Stimulated activated naive B cell treated with anti-CD40 and anti-IgM and Interleukin-4, amounts not matched to agents 10 μg/mL and 1 μg/mL and 100 μg/mL, for 72 hours (primary cell): ENCODE data around the gene NDUFAF8.
A peak's percentile ranks its signal among the peaks of the same experiment; 100 is the strongest.

ENCODE experiments used
- ATAC-seq, 2 donors: fragments of 150-1000 bp; cut with Tn5 transposase; replicated peaks; 2 replicates each; pipeline ENCODE4 v1.10.0; 2021; ENCODE audit warnings: moderate library complexity in 1 of 2
- DNase-seq: peaks from one replicate; pipeline ENCODE4 v3.0.0; 2021
- H3K27ac Mint-ChIP-seq: one replicate; pipeline ENCODE4 v1.8.0; 2022; ENCODE audit warnings: mild to moderate bottlenecking, mixed read lengths
- H3K27me3 Mint-ChIP-seq, 2 donors: one replicate each; pipeline ENCODE4 v1.8.0; 2022; ENCODE audit warnings: mixed read lengths in 2 of 2
- H3K36me3 Mint-ChIP-seq, 2 donors: one replicate each; pipeline ENCODE4 v1.8.0; 2022; ENCODE audit warnings: mixed read lengths in 2 of 2, mild to moderate bottlenecking in 1 of 2
- H3K4me1 Mint-ChIP-seq, 2 donors: one replicate each; pipeline ENCODE4 v1.8.0; 2022; ENCODE audit warnings: mixed read lengths in 2 of 2, mild to moderate bottlenecking in 1 of 2
- H3K4me3 Mint-ChIP-seq, 2 donors: one replicate each; pipeline ENCODE4 v1.8.0; 2022; ENCODE audit warnings: mild to moderate bottlenecking in 2 of 2, mixed read lengths in 2 of 2, moderate library complexity in 1 of 2
- H3K9me3 Mint-ChIP-seq, 2 donors: one replicate each; pipeline ENCODE4 v1.8.0; 2022; ENCODE audit warnings: mixed read lengths in 2 of 2, mild to moderate bottlenecking in 1 of 2

NDUFAF8 gene

GRCh38 chr17:81252326-81252986 is 13.3 kb downstream of the NDUFAF8 start:
- Mint-ChIP-seq H3K27me3 (no peaks in the 10 kb centered on the region), H3K27ac (no peak overlapping the region), H3K36me3 (peaks cover 35 to 38% of the 10 kb centered on the region in 2 donors), H3K9me3 (no peaks in the 10 kb centered on the region), H3K4me1 (peaks cover 14 to 19% of the 10 kb centered on the region in 2 donors), H3K4me3 (peak overlapping the region in 1 of 2 donors; percentile 25)
- ATAC-seq (no peak), DNase-seq (no peak)

- no peak for DNase-seq
- no peaks in the 10 kb centered on the region for H3K9me3 Mint-ChIP-seq
- no peak for ATAC-seq
- H3K36me3 Mint-ChIP-seq: peaks cover 35 to 39% of the 10 kb centered on the region in 2 donors
- no peak overlapping the region for H3K4me3 Mint-ChIP-seq
- peaks cover 14 to 19% of the 10 kb centered on the region in 2 donors for H3K4me1 Mint-ChIP-seq
- H3K27ac Mint-ChIP-seq: peak overlapping the region; percentile 65
- H3K27me3 Mint-ChIP-seq: no peaks in the 10 kb centered on the region
These were observed 13.8 kb downstream of the NDUFAF8 start for GRCh38 chr17:81252987-81253329.

GRCh38 chr17:81253358-81254131 is 14.4 kb downstream of the NDUFAF8 start:
- peaks cover 31 to 33% of the 10 kb centered on the region in 2 donors for H3K36me3 Mint-ChIP-seq
- no peaks in the 10 kb centered on the region for H3K9me3 Mint-ChIP-seq
- DNase-seq (no peak), ATAC-seq (peak; percentile 73 to 76)
- H3K4me3 Mint-ChIP-seq: no peak overlapping the region
- H3K4me1 Mint-ChIP-seq: peaks cover 14 to 19% of the 10 kb centered on the region in 2 donors
- peak overlapping the region; percentile 65 for H3K27ac Mint-ChIP-seq
- no peaks in the 10 kb centered on the region for H3K27me3 Mint-ChIP-seq

GRCh38 chr17:81254955-81255717 is 16.0 kb downstream of the NDUFAF8 start:
- H3K27me3 Mint-ChIP-seq: no peaks in the 10 kb centered on the region
- ATAC-seq (no peak), DNase-seq (no peak)
- H3K4me1 Mint-ChIP-seq: peaks cover 14 to 19% of the 10 kb centered on the region in 2 donors
- H3K27ac Mint-ChIP-seq: no peak overlapping the region
- H3K4me3 Mint-ChIP-seq: no peak overlapping the region
- H3K36me3 Mint-ChIP-seq: peaks cover 29 to 30% of the 10 kb centered on the region in 2 donors
- no peaks in the 10 kb centered on the region for H3K9me3 Mint-ChIP-seq

- no peaks in the 10 kb centered on the region for H3K9me3 Mint-ChIP-seq
- H3K4me3 Mint-ChIP-seq: no peak overlapping the region
- H3K27ac Mint-ChIP-seq: no peak overlapping the region
- ATAC-seq (peak in 1 of 2 donors; percentile 16), DNase-seq (no peak)
- peaks cover 12 to 19% of the 10 kb centered on the region in 2 donors for H3K4me1 Mint-ChIP-seq
- H3K36me3 Mint-ChIP-seq: peaks cover 29 to 30% of the 10 kb centered on the region in 2 donors
- no peaks in the 10 kb centered on the region for H3K27me3 Mint-ChIP-seq
These were observed 17.5 kb downstream of the NDUFAF8 start for GRCh38 chr17:81256616-81257015.

- peaks cover 12 to 13% of the 10 kb centered on the region in 2 donors for H3K4me1 Mint-ChIP-seq
- no peak overlapping the region for H3K4me3 Mint-ChIP-seq
- ATAC-seq (no peak), DNase-seq (no peak)
- H3K36me3 Mint-ChIP-seq: peaks cover 28 to 30% of the 10 kb centered on the region in 2 donors
- H3K9me3 Mint-ChIP-seq: no peaks in the 10 kb centered on the region
- no peaks in the 10 kb centered on the region for H3K27me3 Mint-ChIP-seq
- peak overlapping the region; percentile 9 for H3K27ac Mint-ChIP-seq
These were observed 18.4 kb downstream of the NDUFAF8 start for GRCh38 chr17:81257533-81257932.

- H3K9me3 Mint-ChIP-seq: no peaks in the 10 kb centered on the region
- no peak overlapping the region for H3K27ac Mint-ChIP-seq
- H3K4me3 Mint-ChIP-seq: no peak overlapping the region
- peaks cover 26 to 29% of the 10 kb centered on the region in 2 donors for H3K36me3 Mint-ChIP-seq
- H3K4me1 Mint-ChIP-seq: peaks cover 9% of the 10 kb centered on the region in 2 donors
- no peaks in the 10 kb centered on the region for H3K27me3 Mint-ChIP-seq
- no peak for DNase-seq
- no peak for ATAC-seq
These were observed 19.2 kb downstream of the NDUFAF8 start for GRCh38 chr17:81258292-81258691.

- peaks cover under 1 to 2% of the 10 kb centered on the region in 2 donors for H3K4me1 Mint-ChIP-seq
- H3K36me3 Mint-ChIP-seq: peaks cover 19 to 28% of the 10 kb centered on the region in 2 donors
- DNase-seq: no peak
- H3K27ac Mint-ChIP-seq: no peak overlapping the region
- H3K4me3 Mint-ChIP-seq: no peak overlapping the region
- H3K9me3 Mint-ChIP-seq: no peaks in the 10 kb centered on the region
- no peaks in the 10 kb centered on the region for H3K27me3 Mint-ChIP-seq
- no peak for ATAC-seq
These were observed 20.0 kb downstream of the NDUFAF8 start for GRCh38 chr17:81259058-81259605.

- Mint-ChIP-seq H3K4me1 (peaks cover 0 to 2% of the 10 kb centered on the region in 2 donors), H3K4me3 (no peak overlapping the region), H3K36me3 (peaks cover 23 to 34% of the 10 kb centered on the region in 2 donors), H3K27ac (no peak overlapping the region), H3K27me3 (no peaks in the 10 kb centered on the region), H3K9me3 (no peaks in the 10 kb centered on the region)
- ATAC-seq (no peak), DNase-seq (no peak)
These were observed 21.1 kb downstream of the NDUFAF8 start for GRCh38 chr17:81260171-81260570.

GRCh38 chr17:81260641-81261040 is 21.5 kb downstream of the NDUFAF8 start:
- Mint-ChIP-seq H3K36me3 (peaks cover 27 to 34% of the 10 kb centered on the region in 2 donors), H3K27me3 (no peaks in the 10 kb centered on the region)
- ATAC-seq: no peak

GRCh38 chr17:81261096-81261495 is 22.0 kb downstream of the NDUFAF8 start:
- Mint-ChIP-seq H3K27ac (no peak overlapping the region), H3K27me3 (no peaks in the 10 kb centered on the region), H3K4me1 (peaks cover 0 to 2% of the 10 kb centered on the region in 2 donors), H3K36me3 (peaks cover 32 to 38% of the 10 kb centered on the region in 2 donors), H3K9me3 (no peaks in the 10 kb centered on the region), H3K4me3 (no peak overlapping the region)
- no peak for DNase-seq
- ATAC-seq: no peak

More at GRCh38 chr17:81260641-81261040, 21.5 kb downstream of the NDUFAF8 start:
- H3K27ac Mint-ChIP-seq: no peak overlapping the region
- no peak overlapping the region for H3K4me3 Mint-ChIP-seq
- H3K9me3 Mint-ChIP-seq: no peaks in the 10 kb centered on the region
- peaks cover 0 to 2% of the 10 kb centered on the region in 2 donors for H3K4me1 Mint-ChIP-seq
- no peak for DNase-seq

GRCh38 chr17:81261582-81262336 is 22.6 kb downstream of the NDUFAF8 start:
- Mint-ChIP-seq H3K27ac (no peak overlapping the region), H3K4me3 (no peak overlapping the region), H3K36me3 (peaks cover 35 to 41% of the 10 kb centered on the region in 2 donors), H3K4me1 (peaks cover 0 to 2% of the 10 kb centered on the region in 2 donors), H3K9me3 (no peaks in the 10 kb centered on the region), H3K27me3 (no peaks in the 10 kb centered on the region)
- ATAC-seq (no peak), DNase-seq (no peak)

GRCh38 chr17:81263371-81264181 is 24.5 kb downstream of the NDUFAF8 start:
- Mint-ChIP-seq H3K27me3 (no peaks in the 10 kb centered on the region), H3K4me1 (peaks cover 5 to 6% of the 10 kb centered on the region in 2 donors), H3K9me3 (no peaks in the 10 kb centered on the region), H3K36me3 (peaks cover 47 to 48% of the 10 kb centered on the region in 2 donors), H3K27ac (no peak overlapping the region), H3K4me3 (no peak overlapping the region)
- ATAC-seq (no peak), DNase-seq (no peak)
